GM06990 (cell line): ENCODE measurements around the gene CTDP1.

Experiments
- DNase-seq: peaks from one replicate; pipeline ENCODE4 v3.0.0-alpha.2; 2011; ENCODE audit not compliant: insufficient read length; ENCODE audit errors: extremely low read depth
- H3K27me3 ChIP-seq: replicated peaks from 2 replicates; pipeline ENCODE4 v1.6.0; 2011; ENCODE audit warnings: low read length; ENCODE audit not compliant: control insufficient read depth, insufficient read depth
- H3K36me3 ChIP-seq: 2 replicates; pipeline ENCODE4 v1.5.1; 2011; ENCODE audit warnings: low read length; ENCODE audit not compliant: control insufficient read depth, insufficient read depth
- H3K4me3 ChIP-seq: replicated peaks from 2 replicates; pipeline ENCODE4 v1.5.1; 2011; ENCODE audit warnings: low read depth, mild to moderate bottlenecking, control low read depth, low read length
- CTCF ChIP-seq: IDR thresholded peaks from 2 replicates; pipeline ENCODE4 v1.5.1; 2011; ENCODE audit warnings: low read length, control low read depth, mild to moderate bottlenecking, inconsistent platforms; ENCODE audit not compliant: insufficient read depth, poor library complexity, severe bottlenecking

CTDP1 gene

DNA sequence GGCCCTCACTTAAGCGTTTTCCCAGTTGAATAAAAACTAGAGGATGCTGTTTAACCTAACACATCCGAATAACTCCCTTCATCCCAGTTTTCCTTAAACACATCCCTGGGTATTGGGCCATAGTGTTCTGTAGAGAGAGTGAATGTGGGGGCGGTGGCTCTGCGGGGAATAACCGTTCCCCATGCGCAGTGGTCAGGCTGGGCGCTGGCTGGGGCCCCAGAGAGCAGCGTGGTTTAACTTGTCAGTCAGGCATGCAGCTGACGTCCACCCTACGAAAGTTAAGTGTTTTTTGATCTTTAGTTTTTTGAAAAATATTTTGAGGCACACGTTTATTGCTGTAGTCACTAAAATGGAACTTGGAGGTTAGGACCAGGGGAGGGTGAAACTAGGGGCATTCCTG lies 33.7 kb downstream of the CTDP1 start:
- no peak for TF ChIP-seq CTCF
- no peaks in the 10 kb centered on the region for H3K27me3 ChIP-seq
- no peak for DNase-seq
- H3K4me3 ChIP-seq, result no peak overlapping the region
- peaks cover 38% of the 10 kb centered on the region for H3K36me3 ChIP-seq

DNA sequence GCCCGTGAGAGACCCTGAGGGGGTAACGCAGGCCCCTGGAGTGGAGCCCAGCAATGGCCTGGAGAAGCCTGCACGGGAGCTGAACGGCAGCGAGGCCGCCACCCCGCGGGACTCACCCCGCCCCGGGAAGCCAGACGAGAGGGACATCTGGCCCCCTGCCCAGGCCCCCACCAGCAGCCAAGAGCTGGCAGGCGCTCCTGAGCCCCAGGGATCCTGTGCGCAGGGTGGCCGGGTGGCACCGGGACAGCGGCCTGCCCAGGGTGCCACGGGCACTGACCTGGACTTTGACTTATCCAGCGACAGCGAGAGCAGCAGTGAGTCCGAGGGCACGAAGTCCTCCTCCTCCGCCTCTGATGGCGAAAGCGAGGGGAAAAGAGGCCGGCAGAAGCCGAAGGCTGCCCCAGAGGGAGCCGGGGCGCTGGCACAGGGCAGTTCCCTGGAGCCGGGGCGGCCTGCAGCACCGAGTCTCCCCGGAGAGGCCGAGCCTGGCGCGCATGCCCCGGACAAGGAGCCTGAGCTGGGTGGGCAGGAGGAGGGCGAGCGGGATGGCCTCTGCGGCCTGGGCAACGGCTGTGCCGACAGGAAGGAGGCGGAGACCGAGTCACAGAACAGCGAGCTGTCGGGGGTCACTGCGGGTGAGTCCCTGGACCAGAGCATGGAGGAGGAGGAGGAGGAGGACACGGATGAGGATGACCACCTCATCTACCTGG lies 35.1 kb downstream of the CTDP1 start:
- no peak for DNase-seq
- Histone ChIP-seq H3K27me3 (no peaks in the 10 kb centered on the region), H3K4me3 (no peak overlapping the region), H3K36me3 (peaks cover 43% of the 10 kb centered on the region)
- no peak for TF ChIP-seq CTCF

DNA sequence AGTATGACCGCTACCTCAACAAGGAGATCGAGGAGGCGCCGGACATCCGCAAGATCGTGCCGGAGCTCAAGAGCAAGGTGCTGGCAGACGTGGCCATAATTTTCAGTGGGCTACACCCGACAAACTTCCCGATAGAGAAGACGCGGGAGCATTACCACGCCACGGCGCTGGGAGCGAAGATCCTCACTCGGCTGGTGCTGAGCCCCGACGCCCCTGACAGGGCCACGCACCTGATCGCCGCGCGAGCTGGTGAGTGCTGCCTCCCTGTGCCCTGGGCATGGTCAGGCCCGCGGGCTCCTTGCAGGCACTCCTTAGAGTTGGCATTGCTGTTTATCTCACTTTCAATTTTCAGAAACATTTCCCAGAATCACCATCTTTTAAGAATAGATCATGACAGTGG lies 35.7 kb downstream of the CTDP1 start:
- H3K27me3 ChIP-seq, result no peaks in the 10 kb centered on the region
- H3K4me3 ChIP-seq, result no peak overlapping the region
- DNase-seq, result no peak
- H3K36me3 ChIP-seq, result peaks cover 44% of the 10 kb centered on the region
- no peak for TF ChIP-seq CTCF

GRCh38 chr18:79717059-79717458 lies 37.5 kb downstream of the CTDP1 start:
- peaks cover 38% of the 10 kb centered on the region for H3K36me3 ChIP-seq

DNA sequence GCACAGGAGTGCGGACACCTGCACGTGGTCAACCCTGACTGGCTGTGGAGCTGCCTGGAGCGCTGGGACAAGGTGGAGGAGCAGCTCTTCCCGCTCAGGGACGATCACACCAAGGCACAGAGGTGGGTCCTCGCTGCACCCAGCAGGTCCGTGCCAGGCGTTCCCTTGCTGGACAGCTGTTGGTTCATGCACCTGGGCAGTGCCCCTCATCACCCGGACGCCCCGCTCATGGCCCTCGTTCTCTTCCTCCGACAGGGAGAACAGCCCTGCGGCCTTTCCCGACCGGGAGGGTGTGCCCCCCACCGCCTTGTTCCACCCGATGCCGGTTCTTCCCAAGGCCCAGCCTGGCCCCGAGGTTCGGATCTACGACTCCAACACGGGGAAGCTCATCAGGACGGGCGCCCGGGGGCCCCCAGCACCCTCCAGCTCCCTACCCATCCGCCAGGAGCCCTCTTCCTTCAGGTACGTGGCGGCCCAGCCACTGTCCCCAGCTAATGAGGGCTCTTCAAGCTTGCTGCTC lies 38.0 kb downstream of the CTDP1 start:
- Histone ChIP-seq H3K27me3 (no peaks in the 10 kb centered on the region), H3K4me3 (no peak overlapping the region), H3K36me3 (peaks cover 32% of the 10 kb centered on the region)
- no peak for TF ChIP-seq CTCF
- DNase-seq, result no peak

More at GRCh38 chr18:79717059-79717458, 37.5 kb downstream of the CTDP1 start:
- no peak for DNase-seq
- no peaks in the 10 kb centered on the region for H3K27me3 ChIP-seq
- no peak for TF ChIP-seq CTCF
- no peak overlapping the region for H3K4me3 ChIP-seq
